Endothelial cell of umbilical vein (primary cell): Measurements from ENCODE around the gene RABGGTA. TPM values are rescaled to one million over a fixed set of nuclear protein-coding genes. Genes with fewer than 3 reads are reported as not detected.

Experiments used
- BruUV-seq: library from RNA; stranded (reverse); fragments of 400-500 nt; replicated peaks from 2 replicates; lab custom pipeline; 2021; lab: Mats Ljungman, UMichigan
- CTCF ChIA-PET: fragments of 300-600, 350-600 bp; sonication (Branson Sonifier 250); formaldehyde crosslinking; loops from one replicate; lab custom pipeline; 2021; ENCODE audit warnings: antibody characterized with exemption, inconsistent platforms; lab: Charles Lee
- POLR2A ChIA-PET: fragments of 300-600, 350-600 bp; sonication (Branson Sonifier 250); formaldehyde crosslinking; loops from one replicate; lab custom pipeline; 2021; ENCODE audit warnings: antibody characterized with exemption, inconsistent platforms; lab: Charles Lee
- DNase-seq: peaks from one replicate; pipeline ENCODE4 v3.0.0-alpha.2; 2011; ENCODE audit warnings: low read depth, low spot score
- FAIRE-seq: peaks from 2 replicates; lab custom pipeline; 2011; peaks lifted over from hg19 to GRCh38; lab: Jason Lieb, UNC
- H2AFZ ChIP-seq: 2 replicates; pipeline ENCODE4 v1.6.0; 2012; ENCODE audit warnings: low read depth, low read length, control low read depth, inconsistent platforms
- H3K27ac ChIP-seq: 2 replicates; pipeline ENCODE4 v1.5.1; 2011; ENCODE audit warnings: low read depth, mild to moderate bottlenecking, control low read depth, low read length, moderate library complexity; ENCODE audit not compliant: insufficient read depth
- H3K27me3 ChIP-seq, 2 experiments: 2 replicates each; pipeline versions ENCODE4 v1.6.0 to v1.6.1; 2011; ENCODE audit warnings: low read length in 2 of 2, mixed read lengths in 1 of 2; ENCODE audit not compliant: control insufficient read depth in 2 of 2, insufficient read depth in 2 of 2
- H3K36me3 ChIP-seq, 2 experiments: 2 replicates in 1 of 2; 3 replicates in 1 of 2; pipeline ENCODE4 v1.5.1; 2011; ENCODE audit warnings: low read length in 2 of 2, mild to moderate bottlenecking in 1 of 2, moderate library complexity in 1 of 2; ENCODE audit not compliant: control insufficient read depth in 2 of 2, insufficient read depth in 2 of 2; ENCODE audit errors: extremely low read depth in 1 of 2
- H3K4me1 ChIP-seq: 3 replicates; pipeline ENCODE4 v1.5.1; 2011; ENCODE audit warnings: mild to moderate bottlenecking, low read length; ENCODE audit not compliant: control insufficient read depth, insufficient read depth; ENCODE audit errors: extremely low read depth
- H3K4me2 ChIP-seq: 2 replicates; pipeline ENCODE4 v1.6.1; 2011; ENCODE audit warnings: low read length, control low read depth, mixed read lengths; ENCODE audit not compliant: insufficient read depth
- H3K4me3 ChIP-seq, 3 experiments: fragments of 200-600 bp in 1 of 3; sonication (generic), shearing (Covaris generic) in 1 of 3; replicated peaks in 1 of 3; 2 replicates each; pipeline ENCODE4 v1.5.1; 2011 to 2016; ENCODE audit warnings: control low read depth in 3 of 3, low read length in 3 of 3, mild to moderate bottlenecking in 2 of 3, inconsistent platforms in 1 of 3, low read depth in 1 of 3, moderate library complexity in 1 of 3; ENCODE audit not compliant: insufficient read depth in 1 of 3
- H3K79me2 ChIP-seq: 2 replicates; pipeline ENCODE4 v1.6.0; 2012; ENCODE audit warnings: low read length, inconsistent platforms; ENCODE audit not compliant: control insufficient read depth, insufficient read depth
- H3K9ac ChIP-seq: replicated peaks from 2 replicates; pipeline ENCODE3; 2011; ENCODE audit warnings: low read length, control low read depth; ENCODE audit not compliant: insufficient read depth; ENCODE audit errors: extremely low read depth
- H3K9me1 ChIP-seq: replicated peaks from 3 replicates; pipeline ENCODE4 v1.6.0; 2011; ENCODE audit warnings: mild to moderate bottlenecking, low read length; ENCODE audit not compliant: control insufficient read depth, insufficient read depth; ENCODE audit errors: extremely low read depth
- H3K9me3 ChIP-seq: replicated peaks from 2 replicates; pipeline ENCODE4 v1.5.1; 2012; ENCODE audit warnings: low read length, inconsistent platforms; ENCODE audit not compliant: control insufficient read depth, insufficient read depth
- H4K20me1 ChIP-seq: replicated peaks from 2 replicates; pipeline ENCODE3; 2011; ENCODE audit warnings: mild to moderate bottlenecking, low read length; ENCODE audit not compliant: control insufficient read depth, insufficient read depth; ENCODE audit errors: extremely low read depth
- EZH2 ChIP-seq: IDR thresholded peaks from 2 replicates; pipeline ENCODE4 v1.6.1; 2012; ENCODE audit warnings: borderline replicate concordance, low read depth, mild to moderate bottlenecking, moderate library complexity, low read length, inconsistent platforms; ENCODE audit not compliant: severe bottlenecking
- FOS ChIP-seq: IDR thresholded peaks from 2 replicates; pipeline ENCODE4 v1.6.1; 2011; ENCODE audit warnings: mild to moderate bottlenecking, low read length, moderate library complexity, borderline replicate concordance; ENCODE audit not compliant: insufficient read depth
- GATA2 ChIP-seq: IDR thresholded peaks from 2 replicates; pipeline ENCODE4 v1.7.0; 2011; ENCODE audit warnings: low read depth, mild to moderate bottlenecking, moderate library complexity, mixed read lengths, low read length; ENCODE audit not compliant: insufficient read length, insufficient read depth
- MYC ChIP-seq: IDR thresholded peaks from one replicate; pipeline ENCODE4 v1.6.1; 2011; ENCODE audit warnings: mild to moderate bottlenecking, low read depth, low read length
- POLR2A ChIP-seq: IDR thresholded peaks from 2 replicates; pipeline ENCODE4 v1.6.1; 2012; ENCODE audit warnings: low read depth, mild to moderate bottlenecking, control low read depth, low read length
- POLR2AphosphoS5 ChIP-seq: IDR thresholded peaks from 2 replicates; pipeline ENCODE4 v1.6.1; 2012; ENCODE audit warnings: low read depth, mild to moderate bottlenecking, control low read depth, low read length, moderate library complexity; ENCODE audit not compliant: insufficient read depth
- dilution Hi-C: fragments of 300-500 bp; cut with MboI; formaldehyde crosslinking; loops from one replicate; pipeline ENCODE4 v1.15.0; 2019; ENCODE audit warnings: low sequenced_read_pairs; ENCODE audit not compliant: extremely low pct_ligation_motif_present
- intact Hi-C: fragments of 100-400 bp; cut with micrococcal nuclease; formaldehyde crosslinking; loops from one replicate; pipeline ENCODE4 v1.10.0; 2022
- polyA plus RNA-seq, 4 experiments: library from polyadenylated mRNA; depleted of rRNA in 3 of 4; stranded (reverse) in 3 of 4; unstranded in 1 of 4; fragments of >200 nt; gene quantifications; 2 replicates each; pipeline versions ENCODE4 v1.2.1 to v1.2.3, GENCODE V29; 2011 to 2012; ENCODE audit warnings: missing spikeins in 1 of 4
- total RNA-seq: library from RNA; stranded (reverse); gene quantifications from 2 replicates; pipeline ENCODE4 v1.2.3, GENCODE V29; 2021
- TF ChIP-seq, protein P1 (sequence below), 2 donors: IDR thresholded peaks; 1 replicate in 1 of 2; 2 replicates in 1 of 2; pipeline ENCODE4 v1.5.1; 2011; ENCODE audit warnings: low read length in 2 of 2, mild to moderate bottlenecking in 2 of 2, moderate library complexity in 2 of 2, control low read depth in 1 of 2, inconsistent platforms in 1 of 2, low read depth in 1 of 2; ENCODE audit not compliant: insufficient read depth in 1 of 2; ENCODE audit errors: extremely low read depth in 1 of 2
- TF ChIP-seq, protein P2 (sequence below): IDR thresholded peaks from 2 replicates; pipeline ENCODE4 v1.6.1; 2011; ENCODE audit not compliant: insufficient read depth, insufficient read length

Gene RABGGTA
- total and polyA plus RNA-seq, 2 donors (not counting 3 experiments of a cell fraction or from before 2014, with no cell fraction given): 29.3 to 80.1 TPM

DNA sequence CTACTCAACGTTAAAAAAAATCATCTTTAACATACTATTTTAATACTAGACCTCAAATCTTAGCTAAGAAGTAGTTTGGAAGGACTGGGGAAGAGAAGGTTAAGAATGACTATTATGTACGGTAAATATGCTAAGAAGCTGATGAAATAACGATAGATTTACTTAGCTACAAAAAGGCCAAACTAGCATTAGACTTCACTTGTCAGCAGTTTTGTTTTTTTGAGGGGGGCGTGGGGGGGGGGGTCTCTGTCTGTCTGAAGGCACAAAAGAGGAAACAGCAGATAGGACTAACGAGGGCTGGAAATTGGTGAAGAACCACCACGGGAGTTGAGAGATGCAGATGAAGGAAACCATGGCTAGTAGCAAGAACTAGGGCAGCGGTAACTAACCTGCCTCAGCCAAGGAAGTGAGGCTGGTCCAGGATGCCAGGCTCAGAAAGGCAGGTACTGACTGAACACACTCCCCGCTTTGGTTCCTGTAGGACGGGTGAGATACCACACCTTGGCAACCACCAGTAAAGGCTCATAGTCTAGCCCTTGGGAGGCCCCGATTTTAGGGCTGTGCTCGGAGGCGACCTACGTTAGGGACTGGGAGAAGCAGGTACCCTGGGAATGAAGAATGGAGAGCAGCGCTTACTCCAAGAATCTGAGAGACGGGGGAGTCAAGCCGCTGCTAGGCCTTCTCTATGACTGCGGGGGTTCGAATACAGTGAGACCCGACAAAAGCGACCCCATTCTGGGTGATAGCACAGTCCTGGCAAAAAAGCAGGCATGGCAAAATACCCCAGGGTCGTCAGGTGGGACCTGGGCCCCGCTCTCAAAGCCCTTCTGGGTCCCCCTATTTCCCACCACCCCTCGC lies 39.9 kb downstream of the RABGGTA start:
- TSS peak; percentile 65 for BruUV-seq
- no peaks in the 10 kb centered on the region for H4K20me1 ChIP-seq
- peaks cover 4 to 10% of the 10 kb centered on the region in 2 experiments for H3K36me3 ChIP-seq
- peak overlapping the region; percentile 88 for H3K27ac ChIP-seq
- dilution Hi-C loops: no loop called here
- H3K27me3 ChIP-seq: no peaks in the 10 kb centered on the region
- FAIRE-seq: no peak
- H3K9me3 ChIP-seq: no peaks in the 10 kb centered on the region
- ChIA-PET CTCF (interaction anchor here (1.2 kb wide), 1 partner anchor 10 kb away, joined by 3 read pairs; no protein-coding TSS in a partner anchor), POLR2A (interaction anchor here (0.6 kb wide), 1 partner anchor 17 kb away, joined by 5 read pairs; no protein-coding TSS in a partner anchor)
- DNase-seq: no peak
- intact Hi-C loops: loop anchor here (1.0 to 2.0 kb wide), 5 partner anchors 7 to 116 kb away; partner anchors contain the start of genes CHMP4A, TINF2 and TM9SF1
- peak overlapping the region; percentile 95 for H3K9ac ChIP-seq
- H2AFZ ChIP-seq: peak overlapping the region; percentile 73
- peaks cover 62% of the 10 kb centered on the region for H3K79me2 ChIP-seq
- TF ChIP-seq FOS (no peak), MYC (no peak), EZH2 (no peak), POLR2AphosphoS5 (no peak), POLR2A (no peak), GATA2 (no peak)
- TF ChIP-seq, protein P1, sequence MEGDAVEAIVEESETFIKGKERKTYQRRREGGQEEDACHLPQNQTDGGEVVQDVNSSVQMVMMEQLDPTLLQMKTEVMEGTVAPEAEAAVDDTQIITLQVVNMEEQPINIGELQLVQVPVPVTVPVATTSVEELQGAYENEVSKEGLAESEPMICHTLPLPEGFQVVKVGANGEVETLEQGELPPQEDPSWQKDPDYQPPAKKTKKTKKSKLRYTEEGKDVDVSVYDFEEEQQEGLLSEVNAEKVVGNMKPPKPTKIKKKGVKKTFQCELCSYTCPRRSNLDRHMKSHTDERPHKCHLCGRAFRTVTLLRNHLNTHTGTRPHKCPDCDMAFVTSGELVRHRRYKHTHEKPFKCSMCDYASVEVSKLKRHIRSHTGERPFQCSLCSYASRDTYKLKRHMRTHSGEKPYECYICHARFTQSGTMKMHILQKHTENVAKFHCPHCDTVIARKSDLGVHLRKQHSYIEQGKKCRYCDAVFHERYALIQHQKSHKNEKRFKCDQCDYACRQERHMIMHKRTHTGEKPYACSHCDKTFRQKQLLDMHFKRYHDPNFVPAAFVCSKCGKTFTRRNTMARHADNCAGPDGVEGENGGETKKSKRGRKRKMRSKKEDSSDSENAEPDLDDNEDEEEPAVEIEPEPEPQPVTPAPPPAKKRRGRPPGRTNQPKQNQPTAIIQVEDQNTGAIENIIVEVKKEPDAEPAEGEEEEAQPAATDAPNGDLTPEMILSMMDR (IDR thresholded peaks at IDR 0.05; ENCODE audit: extremely low read depth in 1 of 2, insufficient read depth in 1 of 2, low read depth in 1 of 2, low read length in 2 of 2): no peak
- TF ChIP-seq, protein P2, sequence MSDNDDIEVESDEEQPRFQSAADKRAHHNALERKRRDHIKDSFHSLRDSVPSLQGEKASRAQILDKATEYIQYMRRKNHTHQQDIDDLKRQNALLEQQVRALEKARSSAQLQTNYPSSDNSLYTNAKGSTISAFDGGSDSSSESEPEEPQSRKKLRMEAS: no peak
- H3K4me2 ChIP-seq: peak overlapping the region; percentile 67
- H3K4me1 ChIP-seq: peaks cover 38% of the 10 kb centered on the region
- peak overlapping the region; percentile 63 to 87 (median 67) for H3K4me3 ChIP-seq
- no peaks in the 10 kb centered on the region for H3K9me1 ChIP-seq
